Sigmoid colon (tissue), 7 donors: Measurements from ENCODE around the gene IGLL1. TPM values are rescaled to one million over a fixed set of nuclear protein-coding genes. Genes with fewer than 3 reads are reported as not detected.
A peak's percentile ranks its signal among the peaks of the same experiment; 100 is the strongest.

Source experiments
- DNase-seq: peaks from one replicate; pipeline ENCODE4 v3.0.0-alpha.2; 2019
- H3K27ac ChIP-seq, 4 donors: fragments of 200-600 bp; sonication (generic); one replicate each; pipeline ENCODE4 v1.5.1; 2016 to 2019; ENCODE audit warnings: mild to moderate bottlenecking in 1 of 4
- H3K27me3 ChIP-seq, 3 donors: fragments of 200-600 bp; sonication (generic); one replicate each; pipeline ENCODE4 v1.5.1; 2019; ENCODE audit warnings: mild to moderate bottlenecking in 1 of 3
- H3K36me3 ChIP-seq, 4 donors: fragments of 200-600 bp; sonication (generic); one replicate each; pipeline ENCODE4 v1.5.1; 2016 to 2019
- H3K4me1 ChIP-seq, 4 donors: fragments of 200-600 bp; sonication (generic); one replicate each; pipeline ENCODE4 v1.5.1; 2017 to 2019
- H3K4me3 ChIP-seq, 4 donors: fragments of 200-600 bp; sonication (generic); one replicate each; pipeline ENCODE4 v1.5.1; 2017 to 2019; ENCODE audit warnings: mild to moderate bottlenecking in 2 of 4, moderate library complexity in 1 of 4
- H3K9me3 ChIP-seq, 4 donors: fragments of 200-600 bp in 3 of 4; sonication (generic) in 3 of 4; one replicate each; pipeline versions ENCODE4 v1.5.1 to v1.6.1; 2013 to 2019
- CTCF ChIP-seq, 4 experiments: fragments of 450-650 bp in 3 of 4; fragments of 200-600 bp in 1 of 4; IDR thresholded peaks; one replicate each; pipeline ENCODE4 v1.5.1; 2016 to 2019; ENCODE audit warnings: antibody characterized with exemption in 4 of 4, mild to moderate bottlenecking in 3 of 4, moderate library complexity in 2 of 4
- EP300 ChIP-seq, 4 donors: sonication (generic); formaldehyde crosslinking; IDR thresholded peaks; one replicate each; pipeline ENCODE4 v1.6.1; 2017; ENCODE audit warnings: antibody characterized with exemption in 4 of 4
- POLR2A ChIP-seq, 2 donors: fragments of 450-650 bp; IDR thresholded peaks; one replicate each; pipeline ENCODE4 v1.6.1; 2016; ENCODE audit warnings: antibody characterized with exemption in 2 of 2, mild to moderate bottlenecking in 2 of 2, moderate library complexity in 2 of 2
- POLR2AphosphoS5 ChIP-seq, 4 donors: sonication (generic); formaldehyde crosslinking; IDR thresholded peaks; one replicate each; pipeline ENCODE4 v1.6.1; 2017; ENCODE audit warnings: antibody characterized with exemption in 4 of 4
- WGBS, 2 donors: extraction: QIAGEN DNeasy Blood & Tissue Kit; methylation state at CpG; one replicate each; pipeline ENCODE4 v1.1.7; 2013; 5-methylcytosine and 5-hydroxymethylcytosine counted together
- intact Hi-C: fragments of 100-400 bp; cut with DNase I; formaldehyde crosslinking; loops from one replicate; pipeline ENCODE4 v1.15.1; 2023
- polyA plus RNA-seq, 3 donors: library from polyadenylated mRNA; stranded (reverse); fragments of 200-250 nt; gene quantifications; one replicate each; pipeline ENCODE4 v1.2.3, GENCODE V29; 2013
- total RNA-seq, 4 donors: library from RNA; depleted of rRNA; stranded (reverse); fragments of >200 nt; gene quantifications; one replicate each; pipeline ENCODE4 v1.1.0, GENCODE V29; 2016
- donor health status: healthy with polysubstance abuse.
- donor health status: Bipolar disorder and iron deficiency.
- donor health status: healthy.

The IGLL1 gene
- total and polyA plus RNA-seq, 7 donors: not detected

DNA sequence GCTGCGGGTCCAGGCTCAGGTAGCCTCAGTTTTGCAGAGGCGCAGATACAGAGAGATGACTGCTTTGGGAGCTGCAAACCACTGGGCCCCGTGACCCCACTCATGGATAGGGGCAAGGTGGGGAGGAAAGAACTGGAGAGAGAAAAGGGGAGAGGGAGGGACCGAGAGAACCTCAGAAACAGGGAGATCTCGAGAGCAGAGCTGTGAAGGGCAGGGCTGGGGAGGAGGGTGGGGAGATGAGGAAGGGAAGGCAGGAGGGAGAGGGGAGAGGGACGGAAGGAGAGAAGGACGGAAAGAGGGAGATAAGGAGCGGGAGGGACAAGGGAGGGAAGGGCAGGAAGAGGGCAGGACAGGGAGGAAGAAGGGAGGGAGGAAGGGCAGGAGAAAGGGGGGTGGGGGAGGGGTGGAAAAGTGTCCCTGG lies 46.3 kb downstream of the IGLL1 start:
- H3K27ac ChIP-seq: no peak overlapping the region
- WGBS, 2 donors: 35 to 68% methylated on average over 8 of the region's 8 CpGs
- peak; percentile 27 for DNase-seq
- H3K9me3 ChIP-seq: no peaks in the 10 kb centered on the region
- no peaks in the 10 kb centered on the region for H3K36me3 ChIP-seq
- H3K27me3 ChIP-seq: no peaks in the 10 kb centered on the region
- TF ChIP-seq POLR2AphosphoS5 (IDR thresholded peaks at IDR 0.05): no peak
- no peak for TF ChIP-seq EP300 (IDR thresholded peaks at IDR 0.05)
- no peak for TF ChIP-seq CTCF (IDR thresholded peaks at IDR 0.05)
- no peak for TF ChIP-seq POLR2A (IDR thresholded peaks at IDR 0.05)
- intact Hi-C loops: loop anchor here (10.0 kb wide), 1 partner anchor 99 kb away; no protein-coding TSS in a partner anchor
- H3K4me1 ChIP-seq: peaks cover 0 to 7% (median 0%) of the 10 kb centered on the region in 4 donors
- no peak overlapping the region for H3K4me3 ChIP-seq

GRCh38 chr22:23533328-23533762 lies 46.7 kb downstream of the IGLL1 start:
- TF ChIP-seq EP300 (IDR thresholded peaks at IDR 0.05) (no peak), CTCF (IDR thresholded peaks at IDR 0.05) (peak in 1 of 4 experiments; percentile 19), POLR2A (IDR thresholded peaks at IDR 0.05) (no peak)
- no peaks in the 10 kb centered on the region for H3K9me3 ChIP-seq
- no peak overlapping the region for H3K27ac ChIP-seq
- no peaks in the 10 kb centered on the region for H3K36me3 ChIP-seq
- no peaks in the 10 kb centered on the region for H3K27me3 ChIP-seq
- H3K4me1 ChIP-seq: peaks cover 0 to 7% (median 0%) of the 10 kb centered on the region in 4 donors
- intact Hi-C loops: loop anchor here (10.0 kb wide), 1 partner anchor 99 kb away; no protein-coding TSS in a partner anchor
- 43 to 63% methylated on average over 9 of the region's 9 CpGs for WGBS, 2 donors
- H3K4me3 ChIP-seq: no peak overlapping the region
- peak; percentile 56 for DNase-seq

- Histone ChIP-seq H3K27me3 (no peaks in the 10 kb centered on the region), H3K4me3 (no peak overlapping the region), H3K4me1 (peaks cover 0 to under 1% (median 0%) of the 10 kb centered on the region in 4 donors), H3K27ac (no peak overlapping the region), H3K36me3 (no peaks in the 10 kb centered on the region), H3K9me3 (no peaks in the 10 kb centered on the region)
- TF ChIP-seq POLR2AphosphoS5 (IDR thresholded peaks at IDR 0.05) (no peak), EP300 (IDR thresholded peaks at IDR 0.05) (no peak), CTCF (IDR thresholded peaks at IDR 0.05) (no peak), POLR2A (IDR thresholded peaks at IDR 0.05) (no peak)
- DNase-seq: peak; percentile 54
- intact Hi-C loops: loop anchor here (10.0 kb wide), 1 partner anchor 98 kb away; no protein-coding TSS in a partner anchor
- 76 to 86% methylated on average over 5 of the region's 5 CpGs for WGBS, 2 donors
These were observed 47.4 kb downstream of the IGLL1 start for GRCh38 chr22:23532731-23533130.

- Histone ChIP-seq H3K27ac (no peak overlapping the region), H3K4me3 (no peak overlapping the region), H3K36me3 (no peaks in the 10 kb centered on the region), H3K4me1 (peaks cover 0 to 4% (median 0%) of the 10 kb centered on the region in 4 donors), H3K27me3 (no peaks in the 10 kb centered on the region), H3K9me3 (no peaks in the 10 kb centered on the region)
- TF ChIP-seq POLR2AphosphoS5 (IDR thresholded peaks at IDR 0.05): no peak
- no peak for TF ChIP-seq CTCF (IDR thresholded peaks at IDR 0.05)
- no peak for TF ChIP-seq EP300 (IDR thresholded peaks at IDR 0.05)
- TF ChIP-seq POLR2A (IDR thresholded peaks at IDR 0.05): no peak
- peak; percentile 46 for DNase-seq
- intact Hi-C loops: loop anchor here (10.0 kb wide), 1 partner anchor 97 kb away; no protein-coding TSS in a partner anchor
- 72 to 83% methylated on average over 13 of the region's 13 CpGs for WGBS, 2 donors
These were observed 48.0 kb downstream of the IGLL1 start for GRCh38 chr22:23531966-23532705.
